Stimulated activated CD4-positive, alpha-beta T cell treated with anti-CD3 and anti-CD28 coated beads, TNF-alpha, amount 100 ng/mL, for 1 hour (primary cell): ENCODE measurements around the gene GABRA4.

Experiments used
- DNase-seq, 3 donors: peaks; one replicate each; pipeline ENCODE4 v3.0.0-alpha.2; 2020; ENCODE audit warnings: low read depth in 3 of 3, low spot score in 1 of 3

The GABRA4 gene

GRCh38 chr4:46993075-46994006 lies at the start of gene GABRA4:
GABRA4 (minus strand) TSS chr4:46993581; CDS start chr4:46993424, 157 bp downstream.
- DNase-seq: no peak

- no peak for DNase-seq
These were observed 47.4 kb upstream of the GABRA4 start for GRCh38 chr4:47040828-47041227.

GRCh38 chr4:47038263-47038662 lies 44.9 kb upstream of the GABRA4 start:
- no peak for DNase-seq

- peak in 1 of 3 donors; percentile 15 for DNase-seq
These were observed 39.2 kb upstream of the GABRA4 start for GRCh38 chr4:47032405-47033106.

GRCh38 chr4:47031751-47032404 lies 38.5 kb upstream of the GABRA4 start:
- DNase-seq: no peak

GRCh38 chr4:47031011-47031678 lies 37.8 kb upstream of the GABRA4 start, which contains the start of gene GABRB1:
GABRB1 (plus strand) TSS chr4:47031567.
- no peak for DNase-seq

- no peak for DNase-seq
These were observed 24.1 kb upstream of the GABRA4 start for GRCh38 chr4:47017494-47017893.

- DNase-seq: no peak
These were observed 23.7 kb upstream of the GABRA4 start for GRCh38 chr4:47017081-47017480.

- no peak for DNase-seq
These were observed 20.0 kb upstream of the GABRA4 start for GRCh38 chr4:47013373-47013772.

- DNase-seq: no peak
These were observed 19.3 kb upstream of the GABRA4 start for GRCh38 chr4:47012676-47013075.

GRCh38 chr4:47010912-47011446 lies 17.6 kb upstream of the GABRA4 start:
- DNase-seq: no peak

- DNase-seq: no peak
These were observed 17.0 kb upstream of the GABRA4 start for GRCh38 chr4:47010347-47010911.

- DNase-seq: no peak
These were observed 9.2 kb upstream of the GABRA4 start for GRCh38 chr4:47002580-47002979.

- no peak for DNase-seq
These were observed 7.0 kb upstream of the GABRA4 start for GRCh38 chr4:47000406-47000805.

- DNase-seq: no peak
These were observed 6.2 kb upstream of the GABRA4 start for GRCh38 chr4:46999566-46999965.

- DNase-seq: no peak
These were observed 625 bp upstream of the GABRA4 start for GRCh38 chr4:46994007-46994405.

- DNase-seq: no peak
These were observed 1.0 kb downstream of the GABRA4 start for GRCh38 chr4:46992338-46992737.

GRCh38 chr4:46986922-46987638 lies 6.3 kb downstream of the GABRA4 start:
- no peak for DNase-seq

- no peak for DNase-seq
These were observed 8.6 kb downstream of the GABRA4 start for GRCh38 chr4:46984781-46985180.

GRCh38 chr4:46980851-46981250 lies 12.5 kb downstream of the GABRA4 start:
- no peak for DNase-seq
